Liver (tissue), 3 donors: ENCODE results near the gene CYP11A1.

Source experiments
- GABPA ChIP-seq, 2 donors: IDR thresholded peaks in 1 of 2; conservative IDR thresholded peaks in 1 of 2; 2 replicates each; pipeline ENCODE4 v1.6.1; 2016; ENCODE audit warnings: antibody characterized with exemption in 2 of 2, mild to moderate bottlenecking in 1 of 2, moderate library complexity in 1 of 2
- JUND ChIP-seq, 2 donors: IDR thresholded peaks; 2 replicates each; pipeline ENCODE4 v1.6.1; 2016; ENCODE audit warnings: antibody characterized with exemption in 2 of 2
- RAD21 ChIP-seq, 2 donors: IDR thresholded peaks; 2 replicates each; pipeline ENCODE4 v1.6.1; 2016; ENCODE audit warnings: antibody characterized with exemption in 2 of 2, mild to moderate bottlenecking in 2 of 2
- TF ChIP-seq, protein P1 (sequence below): fragments of 150-350 bp; IDR thresholded peaks from 2 replicates; pipeline ENCODE4 v1.5.1; 2017; ENCODE audit warnings: improper control_type of control experiment, low read depth, low read length; ENCODE audit not compliant: missing input control
- TF ChIP-seq, protein P2 (sequence below): IDR thresholded peaks from 2 replicates; pipeline ENCODE4 v1.6.1; 2016; ENCODE audit warnings: antibody characterized with exemption, mild to moderate bottlenecking
- donor health status: healthy.
- donor health status: healthy.

DNA sequence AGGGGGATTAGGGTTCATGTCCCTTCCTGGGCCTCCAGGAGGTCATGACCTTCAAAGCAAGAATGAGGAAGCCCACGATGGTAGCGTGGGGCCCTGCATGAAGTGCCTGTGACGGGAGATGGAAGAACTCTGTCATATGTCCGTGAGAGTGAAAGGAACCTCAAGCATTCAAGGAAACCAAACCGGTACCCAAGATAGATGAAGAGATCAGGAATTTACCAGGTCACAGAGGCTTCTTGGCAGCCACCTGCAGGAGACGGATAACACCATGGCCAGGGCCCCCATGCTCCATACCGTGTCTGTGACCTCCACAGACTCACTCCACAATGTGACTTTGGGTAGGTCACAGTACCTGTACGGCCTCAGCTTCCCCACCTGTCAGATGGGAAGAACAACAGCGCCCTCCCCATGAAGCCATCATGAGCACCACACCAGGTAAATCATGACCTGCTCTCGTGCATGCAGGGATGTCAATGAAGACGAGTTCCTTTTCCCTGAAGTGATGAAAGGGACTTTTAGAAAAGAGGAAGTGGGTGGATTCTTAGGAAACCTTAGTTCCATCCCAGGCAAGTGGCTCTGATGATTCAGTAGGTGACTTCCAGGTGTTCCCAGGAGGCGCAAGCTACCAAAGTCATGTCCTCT is 23.3 kb upstream of the CYP11A1 start:
- TF ChIP-seq JUND (IDR thresholded peaks at IDR 0.05) (no peak), RAD21 (IDR thresholded peaks at IDR 0.05) (no peak), GABPA (IDR thresholded peaks at IDR 0.05 in 1 of 2, conservative IDR thresholded peaks at IDR 0.05 in 1 of 2) (no peak)
- TF ChIP-seq, protein P1, sequence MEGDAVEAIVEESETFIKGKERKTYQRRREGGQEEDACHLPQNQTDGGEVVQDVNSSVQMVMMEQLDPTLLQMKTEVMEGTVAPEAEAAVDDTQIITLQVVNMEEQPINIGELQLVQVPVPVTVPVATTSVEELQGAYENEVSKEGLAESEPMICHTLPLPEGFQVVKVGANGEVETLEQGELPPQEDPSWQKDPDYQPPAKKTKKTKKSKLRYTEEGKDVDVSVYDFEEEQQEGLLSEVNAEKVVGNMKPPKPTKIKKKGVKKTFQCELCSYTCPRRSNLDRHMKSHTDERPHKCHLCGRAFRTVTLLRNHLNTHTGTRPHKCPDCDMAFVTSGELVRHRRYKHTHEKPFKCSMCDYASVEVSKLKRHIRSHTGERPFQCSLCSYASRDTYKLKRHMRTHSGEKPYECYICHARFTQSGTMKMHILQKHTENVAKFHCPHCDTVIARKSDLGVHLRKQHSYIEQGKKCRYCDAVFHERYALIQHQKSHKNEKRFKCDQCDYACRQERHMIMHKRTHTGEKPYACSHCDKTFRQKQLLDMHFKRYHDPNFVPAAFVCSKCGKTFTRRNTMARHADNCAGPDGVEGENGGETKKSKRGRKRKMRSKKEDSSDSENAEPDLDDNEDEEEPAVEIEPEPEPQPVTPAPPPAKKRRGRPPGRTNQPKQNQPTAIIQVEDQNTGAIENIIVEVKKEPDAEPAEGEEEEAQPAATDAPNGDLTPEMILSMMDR: no peak
- TF ChIP-seq, protein P2, sequence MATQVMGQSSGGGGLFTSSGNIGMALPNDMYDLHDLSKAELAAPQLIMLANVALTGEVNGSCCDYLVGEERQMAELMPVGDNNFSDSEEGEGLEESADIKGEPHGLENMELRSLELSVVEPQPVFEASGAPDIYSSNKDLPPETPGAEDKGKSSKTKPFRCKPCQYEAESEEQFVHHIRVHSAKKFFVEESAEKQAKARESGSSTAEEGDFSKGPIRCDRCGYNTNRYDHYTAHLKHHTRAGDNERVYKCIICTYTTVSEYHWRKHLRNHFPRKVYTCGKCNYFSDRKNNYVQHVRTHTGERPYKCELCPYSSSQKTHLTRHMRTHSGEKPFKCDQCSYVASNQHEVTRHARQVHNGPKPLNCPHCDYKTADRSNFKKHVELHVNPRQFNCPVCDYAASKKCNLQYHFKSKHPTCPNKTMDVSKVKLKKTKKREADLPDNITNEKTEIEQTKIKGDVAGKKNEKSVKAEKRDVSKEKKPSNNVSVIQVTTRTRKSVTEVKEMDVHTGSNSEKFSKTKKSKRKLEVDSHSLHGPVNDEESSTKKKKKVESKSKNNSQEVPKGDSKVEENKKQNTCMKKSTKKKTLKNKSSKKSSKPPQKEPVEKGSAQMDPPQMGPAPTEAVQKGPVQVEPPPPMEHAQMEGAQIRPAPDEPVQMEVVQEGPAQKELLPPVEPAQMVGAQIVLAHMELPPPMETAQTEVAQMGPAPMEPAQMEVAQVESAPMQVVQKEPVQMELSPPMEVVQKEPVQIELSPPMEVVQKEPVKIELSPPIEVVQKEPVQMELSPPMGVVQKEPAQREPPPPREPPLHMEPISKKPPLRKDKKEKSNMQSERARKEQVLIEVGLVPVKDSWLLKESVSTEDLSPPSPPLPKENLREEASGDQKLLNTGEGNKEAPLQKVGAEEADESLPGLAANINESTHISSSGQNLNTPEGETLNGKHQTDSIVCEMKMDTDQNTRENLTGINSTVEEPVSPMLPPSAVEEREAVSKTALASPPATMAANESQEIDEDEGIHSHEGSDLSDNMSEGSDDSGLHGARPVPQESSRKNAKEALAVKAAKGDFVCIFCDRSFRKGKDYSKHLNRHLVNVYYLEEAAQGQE: no peak
